Measurements from ENCODE around the gene CRKL. TPM values are rescaled to one million over a fixed set of nuclear protein-coding genes. Genes with fewer than 3 reads are reported as not detected.
"Not testable (repeated sequence)": the region's sequence is repeated elsewhere in the genome, so short reads cannot be mapped to it uniquely, and the experiment has no call there.

The CRKL gene
- total RNA-seq, 2 experiments from 2014 or later: 60.5 to 62.2 TPM

GRCh38 chr22:20905415-20906386, 11.5 kb upstream of the CRKL start:
- CTCF ChIA-PET: interaction anchor here (1.1 kb wide), 1 partner anchor 20 kb away, joined by 3 read pairs; no protein-coding TSS in a partner anchor
- H3K9me3 Mint-ChIP-seq: no peaks in the 10 kb centered on the region
- no peaks in the 10 kb centered on the region for H3K36me3 Mint-ChIP-seq (ENCODE audit: low read depth)
- H3K27ac Mint-ChIP-seq: no peak overlapping the region
- intact Hi-C loops (cut with micrococcal nuclease): no loop called here
- peaks cover 2% of the 10 kb centered on the region for H3K27me3 Mint-ChIP-seq (ENCODE audit: low read depth)
- no peak overlapping the region for H3K4me3 Mint-ChIP-seq
- peaks cover 5% of the 10 kb centered on the region for H3K4me1 Mint-ChIP-seq (ENCODE audit: low read depth)
- no peak for DNase-seq

GRCh38 chr22:20906387-20906767, 10.8 kb upstream of the CRKL start:
- Mint-ChIP-seq H3K4me1 (ENCODE audit: low read depth) (peaks cover 5% of the 10 kb centered on the region), H3K9me3 (no peaks in the 10 kb centered on the region), H3K27ac (no peak overlapping the region), H3K36me3 (ENCODE audit: low read depth) (no peaks in the 10 kb centered on the region), H3K4me3 (no peak overlapping the region), H3K27me3 (ENCODE audit: low read depth) (peaks cover 2% of the 10 kb centered on the region)
- intact Hi-C loops (cut with micrococcal nuclease): no loop called here
- DNase-seq: no peak
- CTCF ChIA-PET: interaction anchor here (1.1 kb wide), 1 partner anchor 20 kb away, joined by 3 read pairs; no protein-coding TSS in a partner anchor

- H3K4me3 Mint-ChIP-seq; CTCF ChIA-PET; H3K27me3 Mint-ChIP-seq (ENCODE audit: low read depth); H3K27ac Mint-ChIP-seq; H3K4me1 Mint-ChIP-seq (ENCODE audit: low read depth); DNase-seq; H3K9me3 Mint-ChIP-seq; intact Hi-C loops (cut with micrococcal nuclease); H3K36me3 Mint-ChIP-seq (ENCODE audit: low read depth): not testable (repeated sequence)
Observed at GRCh38 chr22:20908717-20909116, 8.5 kb upstream of the CRKL start.

GRCh38 chr22:20909543-20910303, 7.5 kb upstream of the CRKL start:
- Mint-ChIP-seq H3K27ac (no peak overlapping the region), H3K4me1 (ENCODE audit: low read depth) (peaks cover 5% of the 10 kb centered on the region), H3K9me3 (no peaks in the 10 kb centered on the region), H3K27me3 (ENCODE audit: low read depth) (peaks cover 2% of the 10 kb centered on the region), H3K4me3 (no peak overlapping the region), H3K36me3 (ENCODE audit: low read depth) (no peaks in the 10 kb centered on the region)
- CTCF ChIA-PET: interaction anchor here (0.6 kb wide), 1 partner anchor 167 kb away, joined by 6 read pairs; no protein-coding TSS in a partner anchor
- intact Hi-C loops (cut with micrococcal nuclease): no loop called here
- no peak for DNase-seq

GRCh38 chr22:20912494-20912893, 4.7 kb upstream of the CRKL start:
- DNase-seq: no peak
- no peak overlapping the region for H3K4me3 Mint-ChIP-seq
- H3K27ac Mint-ChIP-seq: no peak overlapping the region
- no peaks in the 10 kb centered on the region for H3K36me3 Mint-ChIP-seq (ENCODE audit: low read depth)
- peaks cover 2% of the 10 kb centered on the region for H3K27me3 Mint-ChIP-seq (ENCODE audit: low read depth)
- intact Hi-C loops (cut with micrococcal nuclease): no loop called here
- CTCF ChIA-PET: interaction anchor here (0.7 kb wide), 1 partner anchor 42 kb away, joined by 3 read pairs; no protein-coding TSS in a partner anchor
- no peaks in the 10 kb centered on the region for H3K9me3 Mint-ChIP-seq
- H3K4me1 Mint-ChIP-seq (ENCODE audit: low read depth): peaks cover 9% of the 10 kb centered on the region

- Mint-ChIP-seq H3K36me3 (ENCODE audit: low read depth) (peaks cover 31% of the 10 kb centered on the region), H3K27me3 (ENCODE audit: low read depth) (no peaks in the 10 kb centered on the region), H3K9me3 (no peaks in the 10 kb centered on the region), H3K27ac (peak overlapping the region; percentile 86), H3K4me1 (ENCODE audit: low read depth) (peaks cover 32% of the 10 kb centered on the region), H3K4me3 (peak overlapping the region; percentile 98)
- CTCF ChIA-PET: interaction anchor here (0.8 kb wide), 1 partner anchor 43 kb away, joined by 3 read pairs; no protein-coding TSS in a partner anchor
- no peak for DNase-seq
- intact Hi-C loops (cut with micrococcal nuclease): no loop called here
Observed at GRCh38 chr22:20918663-20919218, 1.5 kb downstream of the CRKL start.

GRCh38 chr22:20919718-20920117, 2.5 kb downstream of the CRKL start:
- CTCF ChIA-PET: interaction anchor here (0.6 kb wide), 1 partner anchor 621 kb away, joined by 3 read pairs; no protein-coding TSS in a partner anchor
- Mint-ChIP-seq H3K27ac (no peak overlapping the region), H3K4me3 (peak overlapping the region; percentile 98), H3K27me3 (ENCODE audit: low read depth) (no peaks in the 10 kb centered on the region), H3K9me3 (no peaks in the 10 kb centered on the region), H3K36me3 (ENCODE audit: low read depth) (peaks cover 31% of the 10 kb centered on the region), H3K4me1 (ENCODE audit: low read depth) (peaks cover 41% of the 10 kb centered on the region)
- intact Hi-C loops (cut with micrococcal nuclease): no loop called here
- DNase-seq: no peak

- peaks cover 51% of the 10 kb centered on the region for H3K4me1 Mint-ChIP-seq (ENCODE audit: low read depth)
- CTCF ChIA-PET: interaction anchor here (1.1 to 1.7 kb wide), 2 partner anchors 16 to 35 kb away, joined by 3 to 5 read pairs; no protein-coding TSS in a partner anchor
Observed at GRCh38 chr22:20920881-20921203, 3.6 kb downstream of the CRKL start.

GRCh38 chr22:20922141-20922751, 5.0 kb downstream of the CRKL start:
- CTCF ChIA-PET: interaction anchor here (1.7 kb wide), 1 partner anchor 36 kb away, joined by 5 read pairs; no protein-coding TSS in a partner anchor
- Mint-ChIP-seq H3K9me3 (no peaks in the 10 kb centered on the region), H3K27ac (no peak overlapping the region), H3K36me3 (ENCODE audit: low read depth) (peaks cover 33% of the 10 kb centered on the region), H3K4me3 (no peak overlapping the region), H3K27me3 (ENCODE audit: low read depth) (no peaks in the 10 kb centered on the region), H3K4me1 (ENCODE audit: low read depth) (peaks cover 56% of the 10 kb centered on the region)
- intact Hi-C loops (cut with micrococcal nuclease): no loop called here
- DNase-seq: no peak

More at GRCh38 chr22:20920881-20921203, 3.6 kb downstream of the CRKL start:
- intact Hi-C loops (cut with micrococcal nuclease): no loop called here
- Mint-ChIP-seq H3K9me3 (no peaks in the 10 kb centered on the region), H3K27me3 (ENCODE audit: low read depth) (no peaks in the 10 kb centered on the region), H3K27ac (no peak overlapping the region), H3K4me3 (peak overlapping the region; percentile 98), H3K36me3 (ENCODE audit: low read depth) (peaks cover 31% of the 10 kb centered on the region)
- DNase-seq: no peak

- intact Hi-C loops (cut with micrococcal nuclease): no loop called here
- H3K4me1 Mint-ChIP-seq (ENCODE audit: low read depth): peaks cover 61% of the 10 kb centered on the region
- DNase-seq: no peak
- no peaks in the 10 kb centered on the region for H3K27me3 Mint-ChIP-seq (ENCODE audit: low read depth)
- H3K36me3 Mint-ChIP-seq (ENCODE audit: low read depth): peaks cover 19% of the 10 kb centered on the region
- no peak overlapping the region for H3K4me3 Mint-ChIP-seq
- CTCF ChIA-PET: interaction anchor here (1.3 kb wide), 1 partner anchor 35 kb away, joined by 4 read pairs; no protein-coding TSS in a partner anchor
- H3K9me3 Mint-ChIP-seq: peaks cover 4% of the 10 kb centered on the region
- no peak overlapping the region for H3K27ac Mint-ChIP-seq
Observed at GRCh38 chr22:20926243-20926642, 9.0 kb downstream of the CRKL start.

- Mint-ChIP-seq H3K9me3 (peaks cover 4% of the 10 kb centered on the region), H3K36me3 (ENCODE audit: low read depth) (peaks cover 16% of the 10 kb centered on the region), H3K4me1 (ENCODE audit: low read depth) (peaks cover 62% of the 10 kb centered on the region), H3K27ac (no peak overlapping the region), H3K4me3 (no peak overlapping the region), H3K27me3 (ENCODE audit: low read depth) (no peaks in the 10 kb centered on the region)
- intact Hi-C loops (cut with micrococcal nuclease): no loop called here
- CTCF ChIA-PET: interaction anchor here (0.6 kb wide), 1 partner anchor 16 kb away, joined by 6 read pairs; no protein-coding TSS in a partner anchor
- DNase-seq: no peak
Observed at GRCh38 chr22:20927940-20928572, 10.8 kb downstream of the CRKL start.

Data from activated naive CD4-positive, alpha-beta T cell treated with anti-CD3 and anti-CD28 coated beads for 36 hours (primary cell).